Omental fat pad (tissue), 4 donors: ENCODE data around the gene PTRH1. TPM values are rescaled to one million over a fixed set of nuclear protein-coding genes. Genes with fewer than 3 reads are reported as not detected.

Experiments used
- ATAC-seq: fragments of 150-250 bp; one replicate; pipeline ENCODE4 v1.9.1; 2016; ENCODE audit warnings: mild to moderate bottlenecking, moderate library complexity; ENCODE audit not compliant: low FRiP score
- DNase-seq: peaks from one replicate; pipeline ENCODE4 v3.0.0-alpha.2; 2019; ENCODE audit warnings: low spot score
- total RNA-seq, 4 donors: library from RNA; depleted of rRNA; stranded (reverse); fragments of >200 nt; gene quantifications; one replicate each; pipeline ENCODE4 v1.1.0, GENCODE V29; 2016
- TF ChIP-seq, protein P1 (sequence below), 3 donors: fragments of 450-650 bp; IDR thresholded peaks; one replicate each; pipeline ENCODE4 v1.5.1; 2016 to 2017; ENCODE audit warnings: antibody characterized with exemption in 3 of 3, mild to moderate bottlenecking in 3 of 3, moderate library complexity in 2 of 3

Gene PTRH1
- total RNA-seq, 4 donors from 2014 or later, result 13.4 to 33.5 (median 23.6) TPM

DNA sequence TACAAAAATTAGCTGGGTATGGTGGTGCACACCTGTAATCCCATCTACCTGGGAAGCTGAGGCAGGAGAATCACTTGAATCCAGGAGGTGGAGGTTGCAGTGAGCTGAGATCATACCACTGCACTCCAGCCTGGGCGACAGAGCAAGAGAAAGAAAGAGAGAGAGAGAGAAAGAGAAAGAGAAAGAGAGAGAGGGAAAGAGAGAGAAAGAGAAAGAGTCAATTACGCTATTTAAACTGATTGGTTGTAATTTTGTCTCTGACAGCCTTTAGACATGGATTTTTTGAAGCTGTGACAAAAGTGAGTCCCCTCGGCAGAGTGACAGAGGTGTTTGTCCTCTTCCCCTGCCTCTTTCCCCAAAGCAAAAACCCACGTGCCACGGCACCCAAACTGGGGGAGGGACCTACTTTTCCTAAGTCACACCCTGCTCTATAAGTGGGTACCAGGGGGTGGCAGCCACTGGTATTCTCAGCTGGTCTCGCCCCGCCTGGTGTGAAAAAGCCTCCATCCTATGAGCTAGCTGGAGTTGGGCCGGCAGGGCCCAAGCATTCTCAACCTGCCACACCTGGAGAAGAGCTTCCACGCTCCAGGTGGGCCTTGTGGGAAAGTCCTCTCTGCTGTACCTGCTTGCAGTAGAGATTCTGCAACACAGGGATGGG lies 12.0 kb downstream of the PTRH1 start:
- ATAC-seq (no peak), DNase-seq (no peak)
- TF ChIP-seq, protein P1, sequence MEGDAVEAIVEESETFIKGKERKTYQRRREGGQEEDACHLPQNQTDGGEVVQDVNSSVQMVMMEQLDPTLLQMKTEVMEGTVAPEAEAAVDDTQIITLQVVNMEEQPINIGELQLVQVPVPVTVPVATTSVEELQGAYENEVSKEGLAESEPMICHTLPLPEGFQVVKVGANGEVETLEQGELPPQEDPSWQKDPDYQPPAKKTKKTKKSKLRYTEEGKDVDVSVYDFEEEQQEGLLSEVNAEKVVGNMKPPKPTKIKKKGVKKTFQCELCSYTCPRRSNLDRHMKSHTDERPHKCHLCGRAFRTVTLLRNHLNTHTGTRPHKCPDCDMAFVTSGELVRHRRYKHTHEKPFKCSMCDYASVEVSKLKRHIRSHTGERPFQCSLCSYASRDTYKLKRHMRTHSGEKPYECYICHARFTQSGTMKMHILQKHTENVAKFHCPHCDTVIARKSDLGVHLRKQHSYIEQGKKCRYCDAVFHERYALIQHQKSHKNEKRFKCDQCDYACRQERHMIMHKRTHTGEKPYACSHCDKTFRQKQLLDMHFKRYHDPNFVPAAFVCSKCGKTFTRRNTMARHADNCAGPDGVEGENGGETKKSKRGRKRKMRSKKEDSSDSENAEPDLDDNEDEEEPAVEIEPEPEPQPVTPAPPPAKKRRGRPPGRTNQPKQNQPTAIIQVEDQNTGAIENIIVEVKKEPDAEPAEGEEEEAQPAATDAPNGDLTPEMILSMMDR (IDR thresholded peaks at IDR 0.05), result no peak

DNA sequence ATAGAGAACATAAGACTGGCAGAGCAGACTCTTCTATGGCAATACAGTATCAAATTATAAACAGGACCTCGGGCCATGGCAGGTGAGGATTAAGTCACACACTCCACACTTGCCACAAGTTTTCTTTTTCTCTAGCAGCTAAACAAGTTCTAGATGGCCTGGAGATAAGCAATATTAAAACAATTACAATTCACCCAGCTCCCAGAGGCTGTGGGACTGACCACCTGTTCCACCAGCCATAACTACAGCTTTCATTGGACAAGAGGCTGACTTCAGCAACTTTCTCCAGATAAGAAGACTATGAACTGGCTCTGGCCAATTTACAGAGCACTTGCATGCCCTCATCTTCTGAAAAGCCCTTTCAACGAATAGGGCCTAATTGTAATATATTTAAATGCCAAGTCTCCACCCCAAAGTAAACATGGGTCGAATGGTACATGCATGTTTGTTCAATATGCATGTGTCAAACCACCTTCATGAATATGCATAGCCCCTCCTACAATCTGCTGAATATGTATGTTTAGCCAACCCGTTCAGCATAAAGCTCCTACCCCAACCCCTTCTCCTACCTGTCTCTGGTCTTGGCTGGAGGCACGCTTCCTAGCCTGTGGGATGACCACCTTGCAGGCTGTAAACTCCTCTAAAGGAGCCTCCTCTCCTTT lies 14.7 kb downstream of the PTRH1 start:
- TF ChIP-seq, protein P1 (IDR thresholded peaks at IDR 0.05), result no peak
- DNase-seq, result no peak
- ATAC-seq, result no peak

DNA sequence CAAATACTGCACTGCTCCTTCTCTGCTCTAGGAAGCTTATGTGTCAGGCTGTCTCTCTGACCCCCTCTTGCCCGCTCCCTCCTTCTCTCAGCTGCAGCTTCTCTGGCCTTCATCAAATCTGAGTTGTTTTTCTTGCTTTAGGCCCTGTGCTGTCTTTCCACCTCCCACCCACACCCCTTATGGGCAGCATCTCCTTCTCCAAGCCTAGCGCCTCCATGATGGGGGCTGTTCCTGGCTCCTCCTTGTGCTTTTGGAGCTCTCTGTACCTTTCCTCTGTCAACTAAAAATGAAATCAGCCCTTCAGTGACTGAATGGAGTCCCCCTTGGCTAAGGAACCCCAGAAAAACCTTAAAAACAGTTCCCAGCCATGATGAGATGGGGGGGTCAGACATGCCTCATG lies 15.3 kb downstream of the PTRH1 start:
- ATAC-seq, result no peak
- no peak for DNase-seq
- TF ChIP-seq, protein P1 (IDR thresholded peaks at IDR 0.05), result no peak

GRCh38 chr9:127698985-127699670 lies 16.3 kb downstream of the PTRH1 start:
- DNase-seq (peak; percentile 92), ATAC-seq (peak; percentile 99)
- TF ChIP-seq, protein P1 (IDR thresholded peaks at IDR 0.05), result no peak

DNA sequence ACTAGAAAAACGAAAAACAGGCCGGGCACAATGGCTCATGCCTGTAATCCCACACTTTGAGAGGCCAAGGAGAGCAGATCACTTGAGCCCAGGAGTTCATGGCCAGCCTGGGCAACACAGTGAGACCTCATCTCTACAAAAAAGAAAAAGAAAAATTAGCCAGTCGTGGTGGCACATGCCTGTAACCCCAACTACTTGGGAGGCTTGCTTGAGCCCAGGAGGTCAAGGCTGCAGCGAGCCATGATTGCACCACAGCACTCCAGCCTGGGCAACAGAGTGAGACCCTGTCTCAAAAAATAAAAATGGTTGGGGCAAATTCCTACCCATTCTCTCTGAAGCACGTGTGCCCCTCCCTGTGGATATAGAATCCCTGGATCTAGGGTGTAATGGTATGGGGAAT lies 17.1 kb downstream of the PTRH1 start:
- ATAC-seq (no peak), DNase-seq (no peak)
- TF ChIP-seq, protein P1 (IDR thresholded peaks at IDR 0.05), result no peak

GRCh38 chr9:127697575-127697974 lies 17.9 kb downstream of the PTRH1 start:
- DNase-seq (no peak), ATAC-seq (no peak)
- TF ChIP-seq, protein P1 (IDR thresholded peaks at IDR 0.05), result no peak
